Glutamatergic neuron (in vitro differentiated cells): ENCODE data around the gene TFAP2B. TPM values are rescaled to one million over a fixed set of nuclear protein-coding genes. Genes with fewer than 3 reads are reported as not detected.

Source experiments
- DNase-seq: peaks from one replicate; pipeline ENCODE4 v3.0.0; 2022
- H3K27ac Mint-ChIP-seq: one replicate; pipeline ENCODE4 v1.8.0; 2020; ENCODE audit warnings: mild to moderate bottlenecking, mixed read lengths, inconsistent platforms; ENCODE audit not compliant: unreplicated experiment
- H3K27me3 Mint-ChIP-seq: one replicate; pipeline ENCODE4 v1.8.0; 2020; ENCODE audit warnings: mild to moderate bottlenecking, moderate library complexity, mixed read lengths, inconsistent platforms; ENCODE audit not compliant: unreplicated experiment
- H3K36me3 Mint-ChIP-seq: one replicate; pipeline ENCODE4 v1.8.0; 2020; ENCODE audit warnings: mild to moderate bottlenecking, mixed read lengths, inconsistent platforms; ENCODE audit not compliant: unreplicated experiment
- H3K4me1 Mint-ChIP-seq: one replicate; pipeline ENCODE4 v1.8.0; 2020; ENCODE audit warnings: mild to moderate bottlenecking, low read depth, mixed read lengths, inconsistent platforms; ENCODE audit not compliant: unreplicated experiment
- H3K4me3 Mint-ChIP-seq: one replicate; pipeline ENCODE4 v1.8.0; 2020; ENCODE audit warnings: mild to moderate bottlenecking, mixed read lengths, inconsistent platforms; ENCODE audit not compliant: unreplicated experiment
- H3K9me3 Mint-ChIP-seq: one replicate; pipeline ENCODE4 v1.8.0; 2020; ENCODE audit warnings: mild to moderate bottlenecking, moderate library complexity, mixed read lengths, inconsistent platforms; ENCODE audit not compliant: unreplicated experiment
- total RNA-seq: library from RNA; stranded (reverse); fragmentation: NEBNext Ultra II Directional; extraction: Animal tissue kit (Norgen Biotek cat#: 25700); gene quantifications from one replicate; pipeline ENCODE4 v1.2.1, GENCODE V29; 2021; ENCODE audit not compliant: unreplicated experiment
- TF ChIP-seq, protein P1 (sequence below): fragments of 200-600 bp; sonication (generic); IDR thresholded peaks from one replicate; pipeline ENCODE4 v1.5.0; 2021; ENCODE audit not compliant: partially characterized antibody, unreplicated experiment

TFAP2B gene
- total RNA-seq, 1 donor from 2014 or later = not detected

DNA sequence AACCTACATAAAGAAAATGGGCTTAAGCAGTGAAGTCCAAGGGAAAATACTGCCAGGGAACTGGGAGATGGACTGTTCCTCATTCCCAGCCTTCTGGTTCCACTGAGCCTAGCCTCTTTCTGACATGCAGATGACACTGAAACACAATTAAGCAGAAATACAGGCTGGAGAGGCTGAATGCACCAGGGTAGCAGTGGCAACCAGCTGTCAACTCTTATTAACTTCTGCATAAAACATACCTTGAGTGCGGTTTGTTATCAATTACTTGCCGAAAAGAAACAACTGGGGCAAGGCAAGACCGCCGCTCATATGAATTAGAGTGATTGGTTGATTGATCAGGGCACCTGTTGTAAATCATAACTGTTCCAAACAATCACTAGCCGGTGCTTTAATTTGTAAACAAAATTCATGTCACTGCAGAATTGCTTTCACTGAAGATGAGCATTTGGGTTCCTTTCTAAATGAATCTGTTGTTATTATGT is 16.3 kb downstream of the TFAP2B start:
- no peak overlapping the region for H3K27ac Mint-ChIP-seq
- no peak for DNase-seq
- H3K27me3 Mint-ChIP-seq = peaks cover 28% of the 10 kb centered on the region
- peaks cover 3% of the 10 kb centered on the region for H3K9me3 Mint-ChIP-seq
- TF ChIP-seq, protein P1, sequence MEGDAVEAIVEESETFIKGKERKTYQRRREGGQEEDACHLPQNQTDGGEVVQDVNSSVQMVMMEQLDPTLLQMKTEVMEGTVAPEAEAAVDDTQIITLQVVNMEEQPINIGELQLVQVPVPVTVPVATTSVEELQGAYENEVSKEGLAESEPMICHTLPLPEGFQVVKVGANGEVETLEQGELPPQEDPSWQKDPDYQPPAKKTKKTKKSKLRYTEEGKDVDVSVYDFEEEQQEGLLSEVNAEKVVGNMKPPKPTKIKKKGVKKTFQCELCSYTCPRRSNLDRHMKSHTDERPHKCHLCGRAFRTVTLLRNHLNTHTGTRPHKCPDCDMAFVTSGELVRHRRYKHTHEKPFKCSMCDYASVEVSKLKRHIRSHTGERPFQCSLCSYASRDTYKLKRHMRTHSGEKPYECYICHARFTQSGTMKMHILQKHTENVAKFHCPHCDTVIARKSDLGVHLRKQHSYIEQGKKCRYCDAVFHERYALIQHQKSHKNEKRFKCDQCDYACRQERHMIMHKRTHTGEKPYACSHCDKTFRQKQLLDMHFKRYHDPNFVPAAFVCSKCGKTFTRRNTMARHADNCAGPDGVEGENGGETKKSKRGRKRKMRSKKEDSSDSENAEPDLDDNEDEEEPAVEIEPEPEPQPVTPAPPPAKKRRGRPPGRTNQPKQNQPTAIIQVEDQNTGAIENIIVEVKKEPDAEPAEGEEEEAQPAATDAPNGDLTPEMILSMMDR = no peak
- no peaks in the 10 kb centered on the region for H3K36me3 Mint-ChIP-seq
- peaks cover 2% of the 10 kb centered on the region for H3K4me1 Mint-ChIP-seq
- H3K4me3 Mint-ChIP-seq = no peak overlapping the region

DNA sequence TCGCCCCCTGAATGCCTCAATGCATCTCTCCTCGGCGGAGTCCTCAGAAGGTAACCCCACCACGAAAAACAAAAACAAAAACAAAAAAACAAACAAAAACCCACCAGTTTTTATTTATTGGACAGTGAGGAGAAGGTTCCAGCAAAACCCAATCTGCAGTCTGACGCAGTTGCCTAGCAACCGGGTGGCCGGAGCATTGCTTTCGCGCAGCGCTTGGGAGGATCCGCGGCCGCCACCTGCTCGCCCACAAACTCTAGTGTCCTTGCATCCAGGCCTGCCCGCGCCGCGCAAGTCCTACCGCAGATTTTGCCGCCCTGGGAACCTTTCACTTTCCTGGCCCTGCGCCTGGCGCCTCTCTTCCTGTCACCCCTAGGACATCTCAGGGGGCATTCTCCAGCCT is 17.6 kb downstream of the TFAP2B start:
- H3K27ac Mint-ChIP-seq = no peak overlapping the region
- H3K27me3 Mint-ChIP-seq = peaks cover 30% of the 10 kb centered on the region
- no peaks in the 10 kb centered on the region for H3K36me3 Mint-ChIP-seq
- peaks cover 2% of the 10 kb centered on the region for H3K4me1 Mint-ChIP-seq
- TF ChIP-seq, protein P1 = no peak
- peak; percentile 34 for DNase-seq
- peak overlapping the region; percentile 48 for H3K4me3 Mint-ChIP-seq
- peaks cover 3% of the 10 kb centered on the region for H3K9me3 Mint-ChIP-seq

GRCh38 chr6:50837589-50838445 is 19.1 kb downstream of the TFAP2B start:
- Mint-ChIP-seq H3K9me3 (peaks cover 3% of the 10 kb centered on the region), H3K36me3 (no peaks in the 10 kb centered on the region), H3K27me3 (peaks cover 31% of the 10 kb centered on the region), H3K27ac (no peak overlapping the region), H3K4me3 (no peak overlapping the region), H3K4me1 (peaks cover 2% of the 10 kb centered on the region)
- DNase-seq = no peak
- TF ChIP-seq, protein P1 = no peak

DNA sequence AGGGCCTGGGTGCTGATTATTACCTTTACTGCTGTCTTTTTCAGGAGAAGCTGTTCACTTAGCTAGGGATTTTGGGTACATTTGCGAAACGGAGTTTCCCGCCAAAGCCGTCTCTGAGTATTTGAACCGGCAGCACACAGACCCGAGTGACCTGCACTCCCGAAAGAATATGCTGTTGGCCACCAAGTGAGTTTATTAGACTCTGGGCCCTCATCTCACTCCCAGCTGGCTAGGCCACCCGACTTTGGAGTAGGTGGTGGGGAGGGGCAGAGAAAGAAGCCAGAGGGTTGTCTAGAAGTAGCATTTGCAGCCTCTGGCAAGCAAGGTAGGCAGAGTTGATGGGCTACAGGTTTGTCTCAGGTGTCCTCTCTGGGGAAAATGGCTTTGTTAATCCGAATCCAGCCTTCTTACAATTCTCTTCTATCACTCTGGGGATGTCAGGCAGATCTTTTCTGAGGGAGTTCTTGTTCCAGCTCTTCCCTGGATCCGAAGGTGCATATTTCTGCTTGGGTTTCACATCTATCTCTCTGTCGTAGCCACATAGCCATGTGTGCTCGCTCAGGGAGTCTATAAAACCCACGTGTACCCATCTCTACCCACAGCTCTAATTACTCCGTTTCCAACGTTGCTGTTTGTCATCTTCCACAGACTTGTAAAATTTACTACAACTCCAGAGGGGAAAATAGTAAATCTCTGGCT is 21.6 kb downstream of the TFAP2B start:
- Mint-ChIP-seq H3K4me1 (peaks cover 2% of the 10 kb centered on the region), H3K36me3 (no peaks in the 10 kb centered on the region), H3K27ac (no peak overlapping the region), H3K27me3 (peaks cover 40% of the 10 kb centered on the region), H3K9me3 (peaks cover 13% of the 10 kb centered on the region), H3K4me3 (no peak overlapping the region)
- no peak for DNase-seq
- TF ChIP-seq, protein P1 = no peak

DNA sequence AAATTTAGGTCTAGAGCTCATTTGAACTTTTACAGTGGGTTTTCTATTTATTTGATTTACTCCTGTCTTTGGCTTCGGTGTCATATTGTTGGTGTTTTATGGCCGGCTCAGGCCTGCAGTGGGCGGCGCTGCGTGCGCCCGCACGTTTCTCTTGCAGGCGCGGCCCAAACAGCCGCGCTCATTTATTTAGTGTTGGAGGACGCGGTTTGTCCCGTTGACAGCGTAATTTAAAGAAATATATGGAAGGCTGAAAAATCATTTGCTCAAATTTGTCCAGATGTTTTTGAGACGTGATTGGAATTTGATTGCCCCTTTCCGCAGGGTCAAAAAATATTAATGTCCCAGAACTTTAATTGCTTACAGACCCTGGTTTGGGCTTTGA is 22.1 kb downstream of the TFAP2B start:
- TF ChIP-seq, protein P1 = no peak
- DNase-seq = no peak
- H3K9me3 Mint-ChIP-seq = peaks cover 12% of the 10 kb centered on the region
- H3K4me3 Mint-ChIP-seq = no peak overlapping the region
- no peak overlapping the region for H3K27ac Mint-ChIP-seq
- peaks cover 43% of the 10 kb centered on the region for H3K27me3 Mint-ChIP-seq
- peaks cover 4% of the 10 kb centered on the region for H3K4me1 Mint-ChIP-seq
- no peaks in the 10 kb centered on the region for H3K36me3 Mint-ChIP-seq
